Smooth muscle cell of bladder (primary cell): ENCODE data around the gene ADAMTSL1. TPM values are rescaled to one million over a fixed set of nuclear protein-coding genes. Genes with fewer than 3 reads are reported as not detected.

Experiments used
- total RNA-seq: library from RNA; depleted of rRNA; stranded (reverse); fragments of >200 nt; gene quantifications from 2 replicates; pipeline ENCODE4 v1.2.3, GENCODE V29; 2014

The ADAMTSL1 gene
- total RNA-seq = 7.4 and 26.1 TPM in 2 replicates

GRCh38 chr9:18473652-18474279 lies at the start of gene ADAMTSL1:
TSS of gene ADAMTSL1 (plus strand) at chr9:18474153. CDS start at chr9:18474233, 80 bp downstream.

